Testis (tissue), 2 donors: ENCODE measurements around the gene GOLGA6D.
"Not testable (repeated sequence)": the region's sequence is repeated elsewhere in the genome, so short reads cannot be mapped to it uniquely, and the experiment has no call there.

Experiments
- CTCF ChIP-seq, 3 experiments: fragments of 450-650 bp in 2 of 3; fragments of 200-600 bp in 1 of 3; sonication (generic) in 1 of 3; IDR thresholded peaks; one replicate each; pipeline ENCODE4 v1.5.1; 2016 to 2019; ENCODE audit warnings: antibody characterized with exemption in 3 of 3, mild to moderate bottlenecking in 2 of 3, moderate library complexity in 1 of 3
- POLR2A ChIP-seq: fragments of 450-650 bp; IDR thresholded peaks from one replicate; pipeline ENCODE4 v1.6.1; 2017; ENCODE audit warnings: antibody characterized with exemption, mild to moderate bottlenecking, moderate library complexity

- not testable (repeated sequence) for TF ChIP-seq CTCF (IDR thresholded peaks at IDR 0.05); POLR2A
Measured at GRCh38 chr15:75258620-75259343, 23.9 kb upstream of the GOLGA6D start.
